HCT116 (cell line): ENCODE measurements around the gene SLC2A13. TPM values are rescaled to one million over a fixed set of nuclear protein-coding genes. Genes with fewer than 3 reads are reported as not detected.

Experiments
- ATAC-seq: fragments of 200-7000 bp; cut with Tn5 transposase; 2 replicates; pipeline ENCODE4 v1.9.1; 2020; ENCODE audit warnings: mild to moderate bottlenecking, moderate library complexity
- BruUV-seq: library from RNA; stranded (reverse); fragments of 400-500 nt; replicated peaks from 2 replicates; lab custom pipeline; 2021; lab: Mats Ljungman, UMichigan
- CTCF ChIA-PET: fragments of 300-600 bp; sonication (Branson Sonifier 250); formaldehyde crosslinking; loops from one replicate; lab custom pipeline; 2021; ENCODE audit warnings: antibody characterized with exemption; lab: Charles Lee
- POLR2A ChIA-PET: fragments of 300-600, 350-600 bp; sonication (Branson Sonifier 250); formaldehyde crosslinking; loops from one replicate; lab custom pipeline; 2021; ENCODE audit warnings: antibody characterized with exemption; lab: Charles Lee
- RAD21 ChIA-PET, 2 experiments: fragments of 300-600 bp; sonication (Branson Sonifier 250); formaldehyde crosslinking; loops; one replicate each; lab custom pipeline; 2023; ENCODE audit warnings: low total read pairs in 2 of 2; ENCODE audit not compliant: uncharacterized antibody in 2 of 2, unreplicated experiment in 2 of 2, low non-redundant PET in 1 of 2; lab: Charles Lee
- DNase-seq: peaks from one replicate; pipeline ENCODE4 v3.0.0-alpha.2; 2010; ENCODE audit warnings: low read depth, low spot score
- H2AFZ ChIP-seq: fragments of 200-600 bp; shearing (Covaris generic), sonication (generic); 2 replicates; pipeline ENCODE4 v1.6.1; 2017; ENCODE audit warnings: low read depth, mixed run types, mixed read lengths, antibody characterized with exemption, low read length; ENCODE audit not compliant: poor library complexity, severe bottlenecking
- H3K27ac ChIP-seq: 2 replicates; pipeline ENCODE4 v1.5.1; 2012; ENCODE audit warnings: low read depth, low read length
- H3K27me3 ChIP-seq: fragments of 200-600 bp; sonication (generic); 2 replicates; pipeline ENCODE4 v1.6.1; 2016; ENCODE audit warnings: mixed run types, low read length, mixed read lengths; ENCODE audit not compliant: insufficient read depth
- H3K36me3 ChIP-seq, 2 experiments: fragments of 200-500 bp in 1 of 2; fragments of 200-600 bp in 1 of 2; sonication (Bioruptor generic) in 1 of 2; sonication (generic) in 1 of 2; 2 replicates each; pipeline versions ENCODE4 v1.5.1 to v1.6.1; 2014 to 2016; ENCODE audit warnings: low read length in 2 of 2, inconsistent platforms in 1 of 2, mixed read lengths in 1 of 2, mixed run types in 1 of 2; ENCODE audit not compliant: insufficient read depth in 2 of 2, control insufficient read depth in 1 of 2
- H3K4me1 ChIP-seq, 2 experiments: fragments of 200-600 bp in 1 of 2; sonication (generic) in 1 of 2; 2 replicates each; pipeline versions ENCODE4 v1.5.1 to v1.6.1; 2012 to 2017; ENCODE audit warnings: low read length in 2 of 2, inconsistent platforms in 1 of 2, mild to moderate bottlenecking in 1 of 2, mixed read lengths in 1 of 2, mixed run types in 1 of 2, moderate library complexity in 1 of 2; ENCODE audit not compliant: insufficient read depth in 2 of 2, control insufficient read depth in 1 of 2
- H3K4me2 ChIP-seq: fragments of 200-600 bp; sonication (generic); 2 replicates; pipeline ENCODE4 v1.6.1; 2017; ENCODE audit warnings: mixed run types, low read length, mixed read lengths
- H3K4me3 ChIP-seq, 2 experiments: fragments of 200-600 bp in 1 of 2; sonication (generic) in 1 of 2; replicated peaks in 1 of 2; 2 replicates each; pipeline ENCODE4 v1.5.1; 2011 to 2016; ENCODE audit warnings: low read length in 2 of 2, control low read depth in 1 of 2, low read depth in 1 of 2, mild to moderate bottlenecking in 1 of 2, mixed read lengths in 1 of 2, mixed run types in 1 of 2
- H3K79me2 ChIP-seq: fragments of 200-600 bp; sonication (generic); 2 replicates; pipeline ENCODE4 v1.6.1; 2017; ENCODE audit warnings: mild to moderate bottlenecking, mixed run types, low read length, moderate library complexity, mixed read lengths; ENCODE audit not compliant: insufficient read depth
- H3K9ac ChIP-seq: fragments of 200-600 bp; sonication (generic); 2 replicates; pipeline ENCODE4 v1.6.1; 2016; ENCODE audit warnings: low read length, mixed read lengths
- H3K9me2 ChIP-seq: fragments of 200-600 bp; sonication (generic), shearing (Covaris generic); 2 replicates; pipeline ENCODE4 v1.6.1; 2017; ENCODE audit warnings: mixed run types, mild to moderate bottlenecking, moderate library complexity; ENCODE audit not compliant: insufficient read depth
- H3K9me3 ChIP-seq, 2 experiments: fragments of 200-500 bp in 1 of 2; fragments of 200-600 bp in 1 of 2; sonication (Bioruptor generic) in 1 of 2; sonication (generic) in 1 of 2; 2 replicates each; pipeline ENCODE4 v1.6.1; 2014 to 2017; ENCODE audit warnings: low read length in 2 of 2, mixed read lengths in 2 of 2, inconsistent platforms in 1 of 2, low read depth in 1 of 2, mild to moderate bottlenecking in 1 of 2, mixed run types in 1 of 2, moderate library complexity in 1 of 2; ENCODE audit not compliant: control insufficient read depth in 1 of 2, insufficient read depth in 1 of 2
- H4K20me1 ChIP-seq: fragments of 200-600 bp; sonication (generic), shearing (Covaris generic); 2 replicates; pipeline ENCODE4 v1.6.1; 2017; ENCODE audit warnings: mixed run types, mild to moderate bottlenecking, moderate library complexity; ENCODE audit not compliant: insufficient read depth
- ATF3 ChIP-seq: IDR thresholded peaks from 2 replicates; pipeline ENCODE4 v1.6.1; 2012
- CBX3 ChIP-seq: IDR thresholded peaks from 2 replicates; pipeline ENCODE4 v1.6.1; 2012; ENCODE audit warnings: low read depth
- EGR1 ChIP-seq: IDR thresholded peaks from 2 replicates; pipeline ENCODE4 v1.6.1; 2012; ENCODE audit warnings: low read depth
- EZH2 ChIP-seq: fragments of 200-600 bp; sonication (generic); IDR thresholded peaks from 2 replicates; pipeline ENCODE4 v1.6.1; 2017; ENCODE audit warnings: antibody characterized with exemption, mixed run types
- JUND ChIP-seq: IDR thresholded peaks from 2 replicates; pipeline ENCODE4 v1.6.1; 2012
- SIN3A ChIP-seq: IDR thresholded peaks from 2 replicates; pipeline ENCODE4 v1.6.1; 2012; ENCODE audit warnings: low read depth
- TCF7L2 ChIP-seq: IDR thresholded peaks from 2 replicates; pipeline ENCODE4 v1.7.0; 2011; ENCODE audit warnings: borderline replicate concordance, inconsistent platforms; ENCODE audit not compliant: insufficient read depth, insufficient read length; ENCODE audit errors: extremely low read depth
- ZBTB33 ChIP-seq: IDR thresholded peaks from 2 replicates; pipeline ENCODE4 v1.6.1; 2011; ENCODE audit warnings: mild to moderate bottlenecking, low read length, moderate library complexity; ENCODE audit not compliant: insufficient replicate concordance; ENCODE audit errors: extremely low read depth
- ZFX ChIP-seq: fragments of 450-650 bp; IDR thresholded peaks from 2 replicates; pipeline ENCODE4 v1.6.1; 2017
- ZNF274 ChIP-seq: fragments of 200-500 bp; sonication (Bioruptor generic); IDR thresholded peaks from 2 replicates; pipeline ENCODE4 v1.6.1; 2014; ENCODE audit warnings: mild to moderate bottlenecking, low read depth, low read length, inconsistent platforms
- intact Hi-C: fragments of 100-400 bp; cut with micrococcal nuclease; formaldehyde crosslinking; loops from 2 replicates; pipeline ENCODE4 v1.10.0; 2022
- total RNA-seq: library from RNA; stranded (reverse); gene quantifications from one replicate; pipeline ENCODE4 v1.2.1, GENCODE V29; 2021; ENCODE audit not compliant: unreplicated experiment

SLC2A13 gene
- total RNA-seq, 1 experiment from 2014 or later, result 6.8 TPM

GRCh38 chr12:39886106-39886505 lies 219.8 kb downstream of the SLC2A13 start:
- Histone ChIP-seq H3K27ac (no peak overlapping the region), H3K27me3 (no peaks in the 10 kb centered on the region), H3K79me2 (no peaks in the 10 kb centered on the region), H3K4me1 (no peaks in the 10 kb centered on the region), H4K20me1 (no peaks in the 10 kb centered on the region), H3K36me3 (no peaks in the 10 kb centered on the region), H3K9me2 (no peaks in the 10 kb centered on the region), H3K4me2 (no peak overlapping the region), H3K9ac (no peak overlapping the region), H3K9me3 (no peaks in the 10 kb centered on the region), H2AFZ (no peak overlapping the region), H3K4me3 (no peak overlapping the region)
- no peak for ATAC-seq
- ChIA-PET CTCF (no interaction called here), POLR2A (no interaction called here), RAD21 (no interaction called here)
- DNase-seq, result no peak
- TF ChIP-seq ZNF274, result no peak
- no TSS peak for BruUV-seq
- intact Hi-C loops, result no loop called here

- Histone ChIP-seq H3K4me2 (no peak overlapping the region), H3K9me2 (no peaks in the 10 kb centered on the region), H3K79me2 (no peaks in the 10 kb centered on the region), H3K4me1 (no peaks in the 10 kb centered on the region), H3K27ac (no peak overlapping the region), H4K20me1 (no peaks in the 10 kb centered on the region), H3K27me3 (no peaks in the 10 kb centered on the region), H3K9me3 (no peaks in the 10 kb centered on the region), H2AFZ (no peak overlapping the region), H3K9ac (no peak overlapping the region), H3K36me3 (no peaks in the 10 kb centered on the region), H3K4me3 (no peak overlapping the region)
- CTCF ChIA-PET, result no interaction called here
- RAD21 ChIA-PET, result no interaction called here
- POLR2A ChIA-PET, result no interaction called here
- DNase-seq, result no peak
- no peak for ATAC-seq
- intact Hi-C loops, result no loop called here
- TF ChIP-seq TCF7L2, result no peak
- TF ChIP-seq SIN3A, result no peak
- no peak for TF ChIP-seq ATF3
- TF ChIP-seq CBX3, result no peak
- TF ChIP-seq EGR1, result no peak
- no peak for TF ChIP-seq JUND
- no peak for TF ChIP-seq ZFX
- no peak for TF ChIP-seq ZBTB33
- TF ChIP-seq EZH2, result no peak
- BruUV-seq, result no TSS peak
These were observed 221.2 kb downstream of the SLC2A13 start for GRCh38 chr12:39884616-39885125.
